GM21447 (cell line): ENCODE results near the gene MRPL21.
"Not testable (repeated sequence)": the region's sequence is repeated elsewhere in the genome, so short reads cannot be mapped to it uniquely, and the experiment has no call there.

Source experiments
- ATAC-seq: cut with Tn5 transposase; IDR thresholded peaks from one replicate; pipeline ENCODE4 v1.9.1; 2021; ENCODE audit not compliant: unreplicated experiment

MRPL21 gene

GRCh38 chr11:68872216-68873003, 31.2 kb downstream of the MRPL21 start:
- no peak for ATAC-seq

DNA sequence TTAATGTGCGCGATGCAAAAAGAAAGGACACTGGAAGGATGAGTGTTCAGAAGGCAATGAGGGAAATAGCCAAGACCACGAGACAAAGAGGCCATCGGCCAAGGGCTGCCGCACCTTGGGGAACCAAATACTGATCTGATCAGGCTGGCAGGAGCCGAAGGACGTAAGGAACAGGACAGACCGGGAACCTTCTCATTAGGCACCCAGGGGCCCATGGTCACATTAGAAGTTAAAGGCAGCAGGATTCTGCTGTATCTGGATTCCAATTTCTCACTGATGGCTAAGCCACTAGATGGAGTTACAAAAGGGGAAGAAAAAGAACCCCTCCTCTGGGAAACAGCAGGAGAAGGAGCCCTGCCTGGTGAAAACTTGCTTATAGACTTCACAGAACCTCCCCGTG, 33.2 kb downstream of the MRPL21 start:
- no peak for ATAC-seq

- no peak for ATAC-seq
Observed at GRCh38 chr11:68868221-68868835, 35.3 kb downstream of the MRPL21 start.

DNA sequence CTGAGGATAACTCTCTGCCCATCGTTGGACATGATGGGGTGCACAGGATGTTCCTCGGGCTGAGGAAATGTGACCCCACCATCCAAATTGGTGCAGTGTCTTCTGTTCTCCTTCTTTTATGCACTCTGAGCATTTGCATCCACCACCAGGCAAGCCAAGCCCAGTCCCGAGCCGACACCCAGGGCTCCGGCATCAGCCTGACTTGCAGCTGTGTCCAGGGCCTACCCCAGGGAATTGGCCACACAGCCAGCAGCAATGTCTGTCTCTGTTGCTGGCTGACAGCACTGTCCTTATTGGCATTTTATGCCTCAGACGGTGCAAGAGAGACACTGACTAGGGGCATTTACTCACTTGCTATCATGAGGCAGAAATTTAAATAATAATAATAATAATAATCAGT, 36.6 kb downstream of the MRPL21 start:
- ATAC-seq = no peak

- no peak for ATAC-seq
Observed at GRCh38 chr11:68865241-68865640, 38.4 kb downstream of the MRPL21 start.

DNA sequence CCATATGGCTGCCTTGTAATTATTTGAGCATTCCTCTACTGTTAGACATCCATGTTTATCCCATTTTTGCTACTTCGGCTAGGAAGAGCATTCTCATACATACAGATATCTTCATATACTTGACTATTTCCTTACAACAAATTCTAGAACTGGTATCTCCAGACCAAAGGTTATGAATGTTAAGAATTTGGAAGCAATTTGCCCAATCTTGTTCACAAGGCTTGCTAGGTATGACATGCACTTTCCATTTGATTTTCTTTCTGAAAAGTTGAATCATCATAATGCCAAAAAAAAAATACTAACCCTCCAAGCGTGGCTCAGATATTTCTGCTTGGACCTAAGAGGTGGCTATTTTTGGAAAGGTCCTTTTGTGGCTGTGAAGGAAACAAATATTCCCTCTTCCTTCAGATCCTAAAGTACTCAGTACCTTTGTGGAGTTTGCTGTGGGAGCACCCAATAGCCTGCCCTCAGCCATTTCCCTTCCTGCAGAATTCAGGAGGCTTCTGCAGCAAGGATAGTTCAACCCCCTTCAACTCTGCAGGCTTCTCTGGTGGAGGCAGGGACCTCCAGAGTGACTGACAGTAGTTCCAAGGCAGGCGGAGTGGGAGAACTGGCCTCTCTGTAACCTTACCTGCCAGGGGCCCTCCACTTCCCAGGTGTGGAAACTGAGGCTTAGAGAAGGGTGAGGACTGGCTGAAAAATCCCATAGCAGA, 39.9 kb downstream of the MRPL21 start:
- no peak for ATAC-seq

- ATAC-seq = no peak
Observed at GRCh38 chr11:68862421-68862820, 41.2 kb downstream of the MRPL21 start.

- ATAC-seq = no peak
Observed at GRCh38 chr11:68859123-68859522, 44.5 kb downstream of the MRPL21 start.

- no peak for ATAC-seq
Observed at GRCh38 chr11:68857037-68857586, 46.5 kb downstream of the MRPL21 start.

DNA sequence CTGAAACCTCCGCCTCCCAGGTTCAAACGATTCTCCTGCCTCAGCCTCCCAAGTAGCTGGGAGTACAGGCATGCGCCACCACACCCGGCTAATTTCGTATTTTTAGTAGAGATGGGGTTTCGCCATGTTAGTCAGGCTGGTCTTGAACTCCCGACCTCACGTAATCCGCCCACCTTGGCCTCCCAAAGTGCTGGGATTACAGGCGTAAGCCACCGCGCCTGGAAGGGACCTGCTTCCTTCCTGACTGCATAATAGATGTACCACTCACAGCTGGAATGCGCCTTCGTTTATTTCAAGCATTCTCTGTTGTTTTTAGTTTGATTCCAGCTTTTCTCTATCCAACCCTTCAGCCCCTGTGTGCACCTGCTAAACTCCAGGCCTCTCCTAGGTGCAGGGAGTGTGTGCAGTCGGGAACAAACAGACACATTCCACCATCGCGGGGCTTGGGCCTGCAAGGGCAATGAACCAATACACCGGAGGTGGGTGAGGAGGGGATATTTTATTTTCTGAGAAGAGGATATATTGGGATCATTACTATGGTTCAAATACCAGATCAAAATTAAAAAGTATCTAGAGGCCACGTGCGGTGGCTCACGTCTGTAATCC, 47.1 kb downstream of the MRPL21 start:
- not testable (repeated sequence) for ATAC-seq

GRCh38 chr11:68855205-68855981, 48.2 kb downstream of the MRPL21 start:
- ATAC-seq = no peak

- no peak for ATAC-seq
Observed at GRCh38 chr11:68854273-68854958, 49.2 kb downstream of the MRPL21 start.

DNA sequence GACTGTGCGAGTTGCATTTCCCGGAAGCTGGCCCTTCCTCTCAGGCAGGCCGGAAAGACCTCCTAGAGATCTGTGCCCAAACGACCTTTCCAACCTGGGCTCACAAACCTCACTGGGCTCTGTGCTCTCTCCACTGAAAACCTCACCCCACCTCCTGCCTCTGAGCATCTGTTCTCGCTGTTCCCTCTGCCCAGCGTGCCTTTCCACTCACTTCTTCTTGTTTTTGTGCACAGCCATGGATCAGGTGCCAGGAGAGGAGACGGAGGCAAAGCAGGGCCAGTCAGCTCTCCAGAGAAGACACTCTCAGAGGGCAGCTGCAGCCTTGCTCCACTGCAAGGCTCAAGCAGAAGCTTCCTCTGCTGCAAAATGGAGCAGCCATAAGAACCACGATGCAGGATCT, 51.0 kb downstream of the MRPL21 start:
- no peak for ATAC-seq

- ATAC-seq = no peak
Observed at GRCh38 chr11:68848429-68848828, 55.2 kb downstream of the MRPL21 start.

DNA sequence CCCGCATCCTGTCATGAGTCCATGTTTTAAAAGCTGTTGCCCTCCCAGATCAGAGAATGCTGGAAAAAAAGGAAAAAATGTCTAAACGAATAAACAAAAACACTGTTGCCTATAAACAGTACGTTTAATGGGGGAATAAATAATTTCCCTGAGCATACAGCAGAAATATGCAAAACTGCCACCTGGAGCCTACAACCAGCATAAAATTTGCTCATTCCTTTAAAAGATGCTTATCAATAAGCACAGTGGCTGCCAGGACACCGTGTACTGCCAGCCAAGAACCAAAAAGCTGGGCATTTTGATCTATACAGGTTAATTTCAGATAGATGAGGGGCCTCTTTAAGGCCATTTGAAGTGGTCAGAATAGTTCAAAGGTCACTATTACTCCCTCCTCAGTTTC, 56.2 kb downstream of the MRPL21 start:
- no peak for ATAC-seq

GRCh38 chr11:68845351-68846002, 58.2 kb downstream of the MRPL21 start:
- ATAC-seq = no peak

GRCh38 chr11:68844801-68845200, 58.8 kb downstream of the MRPL21 start:
- no peak for ATAC-seq

- ATAC-seq = no peak
Observed at GRCh38 chr11:68844376-68844775, 59.3 kb downstream of the MRPL21 start.

GRCh38 chr11:68843703-68844312, 59.8 kb downstream of the MRPL21 start:
- ATAC-seq = peak; percentile 32
